Measurements from ENCODE around the gene C1orf56. TPM values are rescaled to one million over a fixed set of nuclear protein-coding genes. Genes with fewer than 3 reads are reported as not detected.

C1orf56 gene
- total and polyA plus RNA-seq, 2 of the 13 experiments (the other 11 are each of a cell fraction or from before 2014, with no cell fraction given): 1.5 to 3.2 TPM

DNA sequence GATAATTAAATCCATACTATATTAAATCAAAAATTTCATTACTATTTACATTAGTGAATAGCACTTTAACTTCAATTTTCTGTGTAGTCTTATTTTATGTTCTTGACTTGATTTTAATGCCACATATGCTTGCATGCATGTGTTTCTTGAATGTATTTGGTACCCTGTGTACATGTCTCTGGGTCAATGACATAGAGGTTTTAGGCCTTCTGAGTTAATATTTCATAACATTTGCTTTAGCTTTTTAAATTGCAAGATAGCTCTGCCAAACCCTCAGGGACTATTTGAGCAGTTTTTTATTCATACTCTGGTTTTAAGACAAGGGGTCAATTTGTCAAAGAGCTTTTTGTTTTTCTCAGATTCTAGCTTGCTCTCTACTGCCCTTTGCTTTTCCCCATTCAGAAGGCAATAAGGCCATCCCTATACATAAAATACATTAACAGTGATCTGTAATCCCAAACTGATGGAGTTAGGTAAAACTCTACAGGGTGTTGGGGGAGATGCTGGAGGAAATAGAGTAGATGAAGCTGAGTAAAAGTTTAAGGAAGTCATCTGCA, 17.6 kb downstream of the C1orf56 start:
- H3K9ac ChIP-seq (ENCODE audit: insufficient read depth, low read depth, low read length): no peak overlapping the region
- ATAC-seq: no peak
- FAIRE-seq: no peak
- no peak overlapping the region for H3K4me2 ChIP-seq (ENCODE audit: low read depth, low read length)
- H4K20me1 ChIP-seq (ENCODE audit: insufficient read depth, low read length): no peaks in the 10 kb centered on the region
- H3K79me2 ChIP-seq (ENCODE audit: insufficient read depth, low read length): no peaks in the 10 kb centered on the region
- ChIA-PET CTCF (ENCODE audit: low intra/inter-chr PET ratio, low total read pairs) (no interaction called here), POLR2A (no interaction called here)
- H3K27ac ChIP-seq (ENCODE audit: extremely low read length, insufficient read depth, low read length): no peak overlapping the region
- in situ Hi-C loops (cut with HindIII; ENCODE audit: extremely low pct_ligation_motif_present, low pct_unique_long_range_greater_than_20kb) (no loop called here), intact Hi-C loops (cut with micrococcal nuclease; ENCODE audit: unreplicated experiment) (no loop called here)
- no peaks in the 10 kb centered on the region for H3K36me3 ChIP-seq (replicated peaks in 1 of 2; ENCODE audit: control insufficient read depth in 1 of 2, insufficient read depth in 2 of 2, low read length in 2 of 2)
- no peak for TF ChIP-seq ATF7-NPFF (CRISPR knock-in tag; IDR thresholded peaks at IDR 0.05; ENCODE audit: low read depth)
- TF ChIP-seq MIXL1 (CRISPR knock-in tag; IDR thresholded peaks at IDR 0.05): no peak
- TF ChIP-seq, protein P1, sequence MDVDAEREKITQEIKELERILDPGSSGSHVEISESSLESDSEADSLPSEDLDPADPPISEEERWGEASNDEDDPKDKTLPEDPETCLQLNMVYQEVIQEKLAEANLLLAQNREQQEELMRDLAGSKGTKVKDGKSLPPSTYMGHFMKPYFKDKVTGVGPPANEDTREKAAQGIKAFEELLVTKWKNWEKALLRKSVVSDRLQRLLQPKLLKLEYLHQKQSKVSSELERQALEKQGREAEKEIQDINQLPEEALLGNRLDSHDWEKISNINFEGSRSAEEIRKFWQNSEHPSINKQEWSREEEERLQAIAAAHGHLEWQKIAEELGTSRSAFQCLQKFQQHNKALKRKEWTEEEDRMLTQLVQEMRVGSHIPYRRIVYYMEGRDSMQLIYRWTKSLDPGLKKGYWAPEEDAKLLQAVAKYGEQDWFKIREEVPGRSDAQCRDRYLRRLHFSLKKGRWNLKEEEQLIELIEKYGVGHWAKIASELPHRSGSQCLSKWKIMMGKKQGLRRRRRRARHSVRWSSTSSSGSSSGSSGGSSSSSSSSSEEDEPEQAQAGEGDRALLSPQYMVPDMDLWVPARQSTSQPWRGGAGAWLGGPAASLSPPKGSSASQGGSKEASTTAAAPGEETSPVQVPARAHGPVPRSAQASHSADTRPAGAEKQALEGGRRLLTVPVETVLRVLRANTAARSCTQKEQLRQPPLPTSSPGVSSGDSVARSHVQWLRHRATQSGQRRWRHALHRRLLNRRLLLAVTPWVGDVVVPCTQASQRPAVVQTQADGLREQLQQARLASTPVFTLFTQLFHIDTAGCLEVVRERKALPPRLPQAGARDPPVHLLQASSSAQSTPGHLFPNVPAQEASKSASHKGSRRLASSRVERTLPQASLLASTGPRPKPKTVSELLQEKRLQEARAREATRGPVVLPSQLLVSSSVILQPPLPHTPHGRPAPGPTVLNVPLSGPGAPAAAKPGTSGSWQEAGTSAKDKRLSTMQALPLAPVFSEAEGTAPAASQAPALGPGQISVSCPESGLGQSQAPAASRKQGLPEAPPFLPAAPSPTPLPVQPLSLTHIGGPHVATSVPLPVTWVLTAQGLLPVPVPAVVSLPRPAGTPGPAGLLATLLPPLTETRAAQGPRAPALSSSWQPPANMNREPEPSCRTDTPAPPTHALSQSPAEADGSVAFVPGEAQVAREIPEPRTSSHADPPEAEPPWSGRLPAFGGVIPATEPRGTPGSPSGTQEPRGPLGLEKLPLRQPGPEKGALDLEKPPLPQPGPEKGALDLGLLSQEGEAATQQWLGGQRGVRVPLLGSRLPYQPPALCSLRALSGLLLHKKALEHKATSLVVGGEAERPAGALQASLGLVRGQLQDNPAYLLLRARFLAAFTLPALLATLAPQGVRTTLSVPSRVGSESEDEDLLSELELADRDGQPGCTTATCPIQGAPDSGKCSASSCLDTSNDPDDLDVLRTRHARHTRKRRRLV (CRISPR knock-in tag; IDR thresholded peaks at IDR 0.05): no peak
- TF ChIP-seq, protein P2, sequence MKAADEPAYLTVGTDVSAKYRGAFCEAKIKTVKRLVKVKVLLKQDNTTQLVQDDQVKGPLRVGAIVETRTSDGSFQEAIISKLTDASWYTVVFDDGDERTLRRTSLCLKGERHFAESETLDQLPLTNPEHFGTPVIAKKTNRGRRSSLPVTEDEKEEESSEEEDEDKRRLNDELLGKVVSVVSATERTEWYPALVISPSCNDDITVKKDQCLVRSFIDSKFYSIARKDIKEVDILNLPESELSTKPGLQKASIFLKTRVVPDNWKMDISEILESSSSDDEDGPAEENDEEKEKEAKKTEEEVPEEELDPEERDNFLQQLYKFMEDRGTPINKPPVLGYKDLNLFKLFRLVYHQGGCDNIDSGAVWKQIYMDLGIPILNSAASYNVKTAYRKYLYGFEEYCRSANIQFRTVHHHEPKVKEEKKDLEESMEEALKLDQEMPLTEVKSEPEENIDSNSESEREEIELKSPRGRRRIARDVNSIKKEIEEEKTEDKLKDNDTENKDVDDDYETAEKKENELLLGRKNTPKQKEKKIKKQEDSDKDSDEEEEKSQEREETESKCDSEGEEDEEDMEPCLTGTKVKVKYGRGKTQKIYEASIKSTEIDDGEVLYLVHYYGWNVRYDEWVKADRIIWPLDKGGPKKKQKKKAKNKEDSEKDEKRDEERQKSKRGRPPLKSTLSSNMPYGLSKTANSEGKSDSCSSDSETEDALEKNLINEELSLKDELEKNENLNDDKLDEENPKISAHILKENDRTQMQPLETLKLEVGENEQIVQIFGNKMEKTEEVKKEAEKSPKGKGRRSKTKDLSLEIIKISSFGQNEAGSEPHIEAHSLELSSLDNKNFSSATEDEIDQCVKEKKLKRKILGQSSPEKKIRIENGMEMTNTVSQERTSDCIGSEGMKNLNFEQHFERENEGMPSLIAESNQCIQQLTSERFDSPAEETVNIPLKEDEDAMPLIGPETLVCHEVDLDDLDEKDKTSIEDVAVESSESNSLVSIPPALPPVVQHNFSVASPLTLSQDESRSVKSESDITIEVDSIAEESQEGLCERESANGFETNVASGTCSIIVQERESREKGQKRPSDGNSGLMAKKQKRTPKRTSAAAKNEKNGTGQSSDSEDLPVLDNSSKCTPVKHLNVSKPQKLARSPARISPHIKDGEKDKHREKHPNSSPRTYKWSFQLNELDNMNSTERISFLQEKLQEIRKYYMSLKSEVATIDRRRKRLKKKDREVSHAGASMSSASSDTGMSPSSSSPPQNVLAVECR (CRISPR knock-in tag; IDR thresholded peaks at IDR 0.05; ENCODE audit: borderline replicate concordance): no peak
- no TSS peak for BruUV-seq (replicated peaks)
- peaks cover 8% of the 10 kb centered on the region for H3K4me1 ChIP-seq (ENCODE audit: insufficient read depth, low read length)
- H3K9me3 ChIP-seq (ENCODE audit: low read length): no peaks in the 10 kb centered on the region
- H2AFZ ChIP-seq (ENCODE audit: low read length): no peak overlapping the region
- H3K27me3 ChIP-seq (ENCODE audit: control insufficient read depth in 1 of 2, insufficient read depth in 2 of 2, low read length in 2 of 2): 0 out of 5 replicates have a peak, but pooled peaks cover 0 to 3% of the 10 kb centered on the region in 2 experiments
- no peak for DNase-seq (ENCODE audit: low spot score)
- no peak overlapping the region for H3K4me3 ChIP-seq (replicated peaks in 1 of 3; ENCODE audit: insufficient read depth in 1 of 3, low read depth in 2 of 3, low read length in 3 of 3)
